H9 (cell line): ENCODE data around the gene TAF8. TPM values are rescaled to one million over a fixed set of nuclear protein-coding genes. Genes with fewer than 3 reads are reported as not detected.
A peak's percentile ranks its signal among the peaks of the same experiment; 100 is the strongest.

Experiments used
- DNase-seq: peaks from one replicate; pipeline ENCODE4 v3.0.0-alpha.2; 2017
- H2AFZ ChIP-seq: one replicate; pipeline ENCODE4 v1.6.1; 2013; ENCODE audit warnings: mild to moderate bottlenecking, low read length, control low read depth, moderate library complexity
- H2AK5ac ChIP-seq: 2 replicates; pipeline ENCODE4 v1.6.1; 2013; ENCODE audit warnings: low read length, control low read depth, mixed read lengths; ENCODE audit not compliant: insufficient read length
- H2BK120ac ChIP-seq: one replicate; pipeline ENCODE4 v1.6.1; 2013; ENCODE audit warnings: low read depth, mild to moderate bottlenecking, low read length, control low read depth, inconsistent platforms; ENCODE audit not compliant: poor library complexity, severe bottlenecking
- H2BK12ac ChIP-seq: 2 replicates; pipeline ENCODE4 v1.6.1; 2013; ENCODE audit warnings: low read length, control low read depth, mixed read lengths, low read depth; ENCODE audit not compliant: insufficient read length
- H2BK15ac ChIP-seq: 2 replicates; pipeline ENCODE4 v1.6.1; 2013; ENCODE audit warnings: low read depth, low read length, control low read depth
- H2BK20ac ChIP-seq: one replicate; pipeline ENCODE4 v1.6.1; 2013; ENCODE audit warnings: low read depth, mild to moderate bottlenecking, low read length, control low read depth, inconsistent platforms; ENCODE audit not compliant: poor library complexity, severe bottlenecking
- H2BK5ac ChIP-seq: 2 replicates; pipeline ENCODE4 v1.6.1; 2013; ENCODE audit warnings: low read length, control low read depth, mixed read lengths; ENCODE audit not compliant: insufficient read length
- H3K14ac ChIP-seq: 2 replicates; pipeline ENCODE4 v1.6.1; 2013; ENCODE audit warnings: low read length, control low read depth; ENCODE audit not compliant: insufficient read depth
- H3K18ac ChIP-seq: 2 replicates; pipeline ENCODE4 v1.6.1; 2013; ENCODE audit warnings: low read depth, mild to moderate bottlenecking, mixed read lengths, low read length, control low read depth; ENCODE audit not compliant: insufficient read length
- H3K23ac ChIP-seq: 2 replicates; pipeline ENCODE4 v1.6.1; 2013; ENCODE audit warnings: low read length, control low read depth, mixed read lengths, low read depth; ENCODE audit not compliant: insufficient read length
- H3K23me2 ChIP-seq: 2 replicates; pipeline ENCODE4 v1.6.1; 2013; ENCODE audit warnings: low read depth, mild to moderate bottlenecking, mixed read lengths, low read length, control low read depth; ENCODE audit not compliant: insufficient read length, poor library complexity, severe bottlenecking
- H3K27ac ChIP-seq: 2 replicates; pipeline ENCODE4 v1.5.1; 2013; ENCODE audit warnings: low read length, control low read depth, mixed read lengths, low read depth; ENCODE audit not compliant: insufficient read length
- H3K27me3 ChIP-seq: 2 replicates; pipeline ENCODE4 v1.6.1; 2013; ENCODE audit warnings: low read length, control low read depth, inconsistent platforms; ENCODE audit not compliant: insufficient read depth
- H3K4ac ChIP-seq: 2 replicates; pipeline ENCODE4 v1.6.1; 2013; ENCODE audit warnings: low read depth, mild to moderate bottlenecking, control low read depth, inconsistent platforms, low read length, moderate library complexity
- H3K4me1 ChIP-seq: 2 replicates; pipeline ENCODE4 v1.6.1; 2013; ENCODE audit warnings: low read length, control low read depth, inconsistent platforms; ENCODE audit not compliant: insufficient read depth
- H3K4me2 ChIP-seq: 2 replicates; pipeline ENCODE4 v1.6.1; 2013; ENCODE audit warnings: low read length, control low read depth, mixed read lengths; ENCODE audit not compliant: insufficient read length, insufficient read depth
- H3K56ac ChIP-seq: 2 replicates; pipeline ENCODE4 v1.6.1; 2013; ENCODE audit warnings: low read depth, mild to moderate bottlenecking, mixed read lengths, low read length, control low read depth; ENCODE audit not compliant: insufficient read length
- H3K79me1 ChIP-seq: 2 replicates; pipeline ENCODE4 v1.6.1; 2013; ENCODE audit warnings: low read depth, mild to moderate bottlenecking, moderate library complexity, low read length, control low read depth, inconsistent platforms; ENCODE audit not compliant: insufficient read depth, poor library complexity, severe bottlenecking
- H3K79me2 ChIP-seq: 2 replicates; pipeline ENCODE4 v1.6.1; 2013; ENCODE audit warnings: low read length, control low read depth, inconsistent platforms; ENCODE audit not compliant: insufficient read depth
- H3K9ac ChIP-seq: 2 replicates; pipeline ENCODE4 v1.6.1; 2013; ENCODE audit warnings: low read length, control low read depth, mixed read lengths; ENCODE audit not compliant: insufficient read length; ENCODE audit errors: extremely low read depth
- H3K9me3 ChIP-seq: one replicate; pipeline ENCODE4 v1.6.1; 2013; ENCODE audit warnings: low read depth, low read length, inconsistent platforms; ENCODE audit not compliant: control insufficient read depth
- H3T11ph ChIP-seq: one replicate; pipeline ENCODE4 v1.6.1; 2013; ENCODE audit warnings: mild to moderate bottlenecking, low read length, control low read depth, inconsistent platforms
- H4K20me1 ChIP-seq: one replicate; pipeline ENCODE4 v1.6.1; 2013; ENCODE audit not compliant: control insufficient read depth, insufficient read length, insufficient read depth
- H4K5ac ChIP-seq: 2 replicates; pipeline ENCODE4 v1.6.1; 2013; ENCODE audit warnings: low read depth, mild to moderate bottlenecking, mixed read lengths, low read length, control low read depth; ENCODE audit not compliant: insufficient read length
- H4K8ac ChIP-seq: replicated peaks from 2 replicates; pipeline ENCODE4 v1.6.1; 2013; ENCODE audit warnings: low read length, control low read depth, mixed read lengths, low read depth; ENCODE audit not compliant: insufficient read length
- H4K91ac ChIP-seq: 2 replicates; pipeline ENCODE4 v1.6.1; 2013; ENCODE audit warnings: low read depth, mild to moderate bottlenecking, moderate library complexity, mixed read lengths, low read length, control low read depth; ENCODE audit not compliant: insufficient read length
- H3K27ac Mint-ChIP-seq, 3 experiments: 2 replicates in 2 of 3; 3 replicates in 1 of 3; pipeline ENCODE4 v1.8.0; 2020 to 2021; ENCODE audit warnings: mixed read lengths in 3 of 3, mild to moderate bottlenecking in 1 of 3, moderate library complexity in 1 of 3
- H3K27me3 Mint-ChIP-seq: 2 replicates; pipeline ENCODE4 v1.8.0; 2021; ENCODE audit warnings: low read depth, mild to moderate bottlenecking, moderate library complexity, mixed read lengths
- H3K36me3 Mint-ChIP-seq, 3 experiments: 2 replicates in 2 of 3; 3 replicates in 1 of 3; pipeline ENCODE4 v1.8.0; 2020 to 2021; ENCODE audit warnings: low read depth in 3 of 3, mixed read lengths in 3 of 3; ENCODE audit not compliant: insufficient read depth in 1 of 3
- H3K4me1 Mint-ChIP-seq, 2 experiments: 2 replicates each; pipeline ENCODE4 v1.8.0; 2020; ENCODE audit warnings: mixed read lengths in 2 of 2
- H3K4me3 Mint-ChIP-seq, 2 experiments: 2 replicates in 1 of 2; 3 replicates in 1 of 2; pipeline ENCODE4 v1.8.0; 2020 to 2021; ENCODE audit warnings: mild to moderate bottlenecking in 2 of 2, mixed read lengths in 2 of 2, moderate library complexity in 1 of 2
- H3K9me3 Mint-ChIP-seq, 2 experiments: 2 replicates in 1 of 2; 3 replicates in 1 of 2; pipeline ENCODE4 v1.8.0; 2020; ENCODE audit warnings: mild to moderate bottlenecking in 2 of 2, mixed read lengths in 2 of 2, moderate library complexity in 1 of 2
- CTCF ChIP-seq: fragments of 200-600 bp; sonication (generic); conservative IDR thresholded peaks from 3 replicates; pipeline ENCODE4 v1.8.0; 2021; ENCODE audit warnings: antibody characterized with exemption, mild to moderate bottlenecking
- whole genome bisulfite sequencing: extraction: QIAGEN DNeasy Blood & Tissue Kit; methylation state at CpG from one replicate; pipeline ENCODE4 v1.1.7; 2013; ENCODE audit warnings: missing lambda C conversion rate, low lambda C conversion rate, mixed read lengths; ENCODE audit not compliant: insufficient read length; ENCODE audit errors: extremely low coverage; 5-methylcytosine and 5-hydroxymethylcytosine counted together
- total RNA-seq: library from RNA; stranded (reverse); gene quantifications from 2 replicates; pipeline ENCODE4 v1.2.1, GENCODE V29; 2021

The TAF8 gene
- total RNA-seq, 1 experiment from 2014 or later: 30.4 TPM

GRCh38 chr6:42135161-42135560, 84.8 kb downstream of the TAF8 start:
- no peaks in the 10 kb centered on the region for H3K79me1 ChIP-seq
- Mint-ChIP-seq H3K4me1 (peaks cover 61 to 65% of the 10 kb centered on the region in 2 experiments), H3K27ac (peak overlapping the region; percentile 80 to 89 (median 81); a peak in 6 of 7 replicates), H3K27me3 (peaks cover 1% of the 10 kb centered on the region; the same call in 1 of the 2 replicates), H3K36me3 (peaks cover 18 to 36% (median 34%) of the 10 kb centered on the region in 3 experiments), H3K4me3 (no peak overlapping the region), H3K9me3 (peaks cover 0 to 4% of the 10 kb centered on the region in 2 experiments; a peak in 1 of 5 replicates)
- no peak overlapping the region for H3K4ac ChIP-seq
- H3K9ac ChIP-seq: no peak overlapping the region
- no peak overlapping the region for H3T11ph ChIP-seq
- no peak overlapping the region for H2AK5ac ChIP-seq
- H4K5ac ChIP-seq: no peak overlapping the region
- H3K27me3 ChIP-seq: no peaks in the 10 kb centered on the region
- no peaks in the 10 kb centered on the region for H3K9me3 ChIP-seq
- H4K8ac ChIP-seq: no peak overlapping the region
- peak overlapping the region; percentile 17 for H2BK5ac ChIP-seq
- peaks cover 8% of the 10 kb centered on the region; the same call in 1 of the 2 replicates for H3K79me2 ChIP-seq
- H3K4me2 ChIP-seq: no peak overlapping the region
- no peak overlapping the region for H4K91ac ChIP-seq
- H4K20me1 ChIP-seq: no peaks in the 10 kb centered on the region
- no peak for DNase-seq
- H2BK20ac ChIP-seq: no peak overlapping the region
- H3K23me2 ChIP-seq: no peaks in the 10 kb centered on the region
- no peak overlapping the region for H2BK15ac ChIP-seq
- no peak overlapping the region for H2AFZ ChIP-seq
- peak overlapping the region; percentile 45 for H3K18ac ChIP-seq
- TF ChIP-seq CTCF: no peak
- no peak overlapping the region for H2BK120ac ChIP-seq
- H3K4me1 ChIP-seq: peaks cover 21% of the 10 kb centered on the region
- H3K56ac ChIP-seq: no peak overlapping the region
- H3K27ac ChIP-seq: no peak overlapping the region
- H3K14ac ChIP-seq: peak overlapping the region; percentile 24; the same call in 1 of the 2 replicates
- no peak overlapping the region for H2BK12ac ChIP-seq
- no CpG with 5 or more reads among the region's 12 CpGs for WGBS
- H3K23ac ChIP-seq: no peak overlapping the region
